ENCODE measurements around the gene FSIP1.
"Not testable (repeated sequence)": the region's sequence is repeated elsewhere in the genome, so short reads cannot be mapped to it uniquely, and the experiment has no call there.

FSIP1 gene

GRCh38 chr15:39782441-39783138, at the start of gene FSIP1:
Gene FSIP1 (minus strand): TSS chr15:39782841. CDS start chr15:39776524, 6,317 bp downstream.
- DNase-seq, result peak; percentile 71

DNA sequence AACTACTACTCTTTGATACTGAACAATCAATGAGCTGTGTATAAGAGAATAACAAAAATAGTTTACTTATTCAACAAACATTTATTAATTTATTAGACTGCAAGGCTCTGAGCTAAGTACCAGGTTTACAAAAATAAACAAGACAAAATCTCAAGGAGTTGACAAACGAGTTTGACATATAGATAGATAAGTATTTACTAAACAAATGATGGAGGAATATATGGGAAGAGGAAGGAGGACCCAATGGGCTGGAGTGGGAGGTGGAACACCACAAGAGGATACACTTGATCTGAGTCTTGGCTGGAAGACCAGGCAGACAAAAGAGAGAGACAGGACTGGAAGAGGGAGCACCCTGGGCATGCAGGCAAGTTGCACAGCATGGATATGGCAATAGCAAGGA, 47.5 kb upstream of the FSIP1 start:
- no peak for DNase-seq

GRCh38 chr15:39828374-39828931, 45.8 kb upstream of the FSIP1 start:
- peak; percentile 27 for DNase-seq

- no peak for DNase-seq
Measured at GRCh38 chr15:39826975-39827374, 44.3 kb upstream of the FSIP1 start.

GRCh38 chr15:39823634-39824033, 41.0 kb upstream of the FSIP1 start:
- no peak for DNase-seq

GRCh38 chr15:39820050-39820602, 37.5 kb upstream of the FSIP1 start:
- no peak for DNase-seq

- DNase-seq, result no peak
Measured at GRCh38 chr15:39819533-39819932, 36.9 kb upstream of the FSIP1 start.

GRCh38 chr15:39817892-39818291, 35.3 kb upstream of the FSIP1 start:
- DNase-seq, result no peak

DNA sequence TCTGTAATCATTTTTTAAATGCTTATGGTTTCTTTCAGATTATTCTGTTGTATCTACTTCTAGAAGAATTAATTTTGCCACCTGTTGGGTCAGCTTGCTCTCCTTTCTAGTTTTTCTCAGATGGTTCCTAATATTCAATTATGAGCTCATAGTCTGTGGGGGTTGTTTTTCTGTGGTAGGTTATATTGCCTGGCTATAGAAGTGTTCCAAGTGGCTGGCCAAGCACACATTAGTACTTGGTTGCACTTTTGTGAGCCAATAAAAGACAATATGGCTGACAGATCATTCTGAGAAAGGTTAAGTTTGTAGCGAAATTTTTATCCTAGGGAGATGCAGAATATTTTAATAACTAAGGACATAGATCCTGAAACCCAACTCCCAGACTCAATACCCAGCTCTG, 31.8 kb upstream of the FSIP1 start:
- no peak for DNase-seq

GRCh38 chr15:39812651-39813050, 30.0 kb upstream of the FSIP1 start:
- DNase-seq, result not testable (repeated sequence)

GRCh38 chr15:39808909-39809308, 26.3 kb upstream of the FSIP1 start:
- no peak for DNase-seq

DNA sequence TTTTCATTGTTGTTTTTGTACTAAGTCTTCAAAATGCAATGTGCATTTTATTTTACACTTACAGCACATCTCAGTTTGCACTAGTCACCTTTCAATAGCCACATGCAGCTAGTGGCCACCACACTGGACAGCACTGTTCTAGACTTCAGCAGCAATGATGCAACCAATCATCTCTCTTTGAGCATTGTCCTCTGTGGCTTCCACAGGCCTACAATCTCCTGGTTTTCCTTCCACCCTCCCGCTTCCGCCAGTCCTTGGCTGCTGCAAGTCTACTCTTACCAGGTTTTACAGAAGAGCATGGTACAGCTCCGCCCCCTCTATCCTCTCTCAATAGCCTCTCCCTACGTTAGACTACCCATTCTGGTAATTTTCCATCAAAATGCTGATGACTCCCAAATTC, 25.1 kb upstream of the FSIP1 start:
- no peak for DNase-seq

- no peak for DNase-seq
Measured at GRCh38 chr15:39804026-39804425, 21.4 kb upstream of the FSIP1 start.

GRCh38 chr15:39803016-39803415, 20.4 kb upstream of the FSIP1 start:
- DNase-seq, result no peak

DNA sequence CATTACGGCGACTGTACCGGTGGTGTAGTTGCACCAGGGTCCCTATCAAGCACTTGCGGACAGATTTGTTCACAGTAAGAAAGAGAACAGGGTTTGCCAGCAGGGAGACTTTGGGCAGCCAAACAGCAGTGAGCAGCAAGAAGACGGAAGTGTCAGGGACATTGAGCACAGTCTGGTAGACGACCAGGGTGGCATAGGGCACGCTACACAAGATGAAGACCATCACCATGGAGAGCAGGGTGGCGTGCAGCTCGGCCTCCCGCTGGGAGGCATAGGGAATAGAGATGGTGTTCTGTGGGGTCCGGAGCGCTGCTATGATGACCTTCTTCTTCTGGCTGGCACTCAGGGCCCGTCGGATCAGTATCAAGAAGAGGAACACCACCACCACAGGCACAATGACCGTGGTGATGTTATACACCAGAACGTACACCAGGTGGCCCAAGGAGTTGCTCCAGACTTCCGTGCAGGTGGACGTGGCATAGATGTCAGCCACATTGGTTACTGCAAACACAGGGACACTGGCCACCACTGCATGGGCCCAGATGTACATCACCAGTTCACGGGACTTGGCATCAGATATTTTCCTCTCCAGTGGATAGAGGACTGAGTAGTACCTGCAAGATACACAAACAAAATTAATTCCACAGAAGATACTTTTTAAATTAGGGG, 19.1 kb upstream of the FSIP1 start:
- peak; percentile 0 for DNase-seq

DNA sequence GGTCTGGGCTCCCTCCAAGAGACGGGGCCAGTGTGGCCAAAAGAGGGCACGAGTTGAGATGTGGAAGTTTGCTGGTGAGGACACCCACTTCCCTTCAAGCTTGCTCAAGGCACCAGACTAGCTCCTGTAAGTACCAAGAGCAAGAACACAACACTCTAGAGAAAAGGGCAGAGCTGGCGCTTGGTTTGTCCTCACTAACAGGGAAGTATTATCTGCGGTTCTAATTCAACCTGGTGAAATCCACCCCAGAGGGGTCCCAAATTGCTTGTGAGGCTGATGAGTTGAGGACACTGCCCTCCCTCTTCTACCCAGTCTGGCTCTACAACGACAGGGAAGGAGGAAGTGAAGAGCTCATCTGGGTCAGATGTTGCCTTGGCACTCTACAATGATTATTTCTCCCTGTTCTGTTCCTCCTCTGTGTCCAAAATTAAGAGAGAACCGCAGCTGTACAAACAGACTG, 16.9 kb upstream of the FSIP1 start:
- DNase-seq, result peak; percentile 1

GRCh38 chr15:39798382-39798781, 15.7 kb upstream of the FSIP1 start:
- DNase-seq, result no peak

GRCh38 chr15:39797407-39797806, 14.8 kb upstream of the FSIP1 start:
- no peak for DNase-seq

GRCh38 chr15:39796601-39797000, 14.0 kb upstream of the FSIP1 start:
- DNase-seq, result no peak

DNA sequence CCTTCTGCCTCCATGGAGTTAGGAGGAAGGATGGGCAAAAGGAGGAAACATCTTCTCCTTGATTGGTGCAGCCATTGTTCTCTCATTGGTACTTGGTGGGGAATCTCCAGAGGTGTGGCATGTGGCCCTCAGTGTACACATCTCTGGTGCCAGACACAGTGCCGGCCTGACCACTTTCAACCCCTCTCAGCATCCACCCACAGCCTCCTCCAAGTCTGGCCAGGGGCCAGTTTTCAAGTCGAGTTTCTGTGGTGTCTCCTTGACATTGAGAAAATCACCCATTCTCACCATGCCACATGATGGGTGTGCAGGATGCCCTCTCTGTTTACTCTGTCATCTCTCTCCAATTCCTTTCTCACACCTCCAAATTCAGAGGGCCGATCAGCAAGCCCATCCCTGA, 12.8 kb upstream of the FSIP1 start:
- peak; percentile 3 for DNase-seq

GRCh38 chr15:39794954-39795353, 12.3 kb upstream of the FSIP1 start:
- no peak for DNase-seq

GRCh38 chr15:39793923-39794322, 11.3 kb upstream of the FSIP1 start:
- DNase-seq, result no peak

DNA sequence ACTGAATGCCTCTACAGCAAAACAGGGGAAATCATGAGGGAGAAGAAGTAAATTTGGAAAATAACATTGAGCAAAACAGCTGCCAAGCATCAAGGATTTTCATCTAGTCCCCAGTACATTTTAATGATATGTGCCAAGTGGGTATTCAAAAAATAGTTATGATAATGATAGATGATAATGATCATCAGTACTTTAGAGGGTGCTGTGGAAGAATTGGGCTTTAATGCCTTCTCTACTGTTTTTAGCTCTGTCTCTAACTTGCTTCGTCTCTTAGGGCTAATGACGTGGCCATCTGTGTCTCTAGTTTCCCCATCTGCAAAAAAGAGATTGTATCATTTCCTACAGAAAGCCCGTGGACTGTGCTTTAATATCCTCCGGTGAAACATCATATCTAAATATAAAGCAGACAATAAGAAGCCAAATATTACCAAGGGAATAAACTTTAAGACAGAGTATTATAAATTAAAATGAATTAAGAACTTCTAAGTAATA, 10.2 kb upstream of the FSIP1 start:
- DNase-seq, result no peak

Measured in NCI-H2029 (cell line).